ENCODE measurements around the gene FAU.

FAU gene

GRCh38 chr11:65135633-65136145 is 13.8 kb upstream of the FAU start:
- peak overlapping the region; percentile 91 for H3K4me3 ChIP-seq (ENCODE audit: low read length)
- TF ChIP-seq CTCF (conservative IDR thresholded peaks at IDR 0.05; ENCODE audit: low read depth, low read length) = no peak
- DNase-seq (ENCODE audit: low read depth) = no peak

- TF ChIP-seq CTCF (conservative IDR thresholded peaks at IDR 0.05; ENCODE audit: low read depth, low read length) = no peak
- H3K4me3 ChIP-seq (ENCODE audit: low read length) = peak overlapping the region; percentile 91
- peak; percentile 97 for DNase-seq (ENCODE audit: low read depth)
These were observed 13.2 kb upstream of the FAU start for GRCh38 chr11:65134952-65135632.

- no peak for TF ChIP-seq CTCF (conservative IDR thresholded peaks at IDR 0.05; ENCODE audit: low read depth, low read length)
- DNase-seq (ENCODE audit: low read depth) = peak; percentile 62
These were observed 12.5 kb upstream of the FAU start, which contains the start of gene SYVN1 for GRCh38 chr11:65134240-65134951. Gene SYVN1 (minus strand): TSS chr11:65134519. CDS start chr11:65133601, 918 bp downstream.

GRCh38 chr11:65133724-65134123 is 11.8 kb upstream of the FAU start:
- TF ChIP-seq CTCF (conservative IDR thresholded peaks at IDR 0.05; ENCODE audit: low read depth, low read length) = no peak
- no peak for DNase-seq (ENCODE audit: low read depth)
- H3K4me3 ChIP-seq (ENCODE audit: low read length) = peak overlapping the region; percentile 91

More at GRCh38 chr11:65134240-65134951, 12.5 kb upstream of the FAU start, which contains the start of gene SYVN1:
- H3K4me3 ChIP-seq (ENCODE audit: low read length) = peak within 1 kb of the TSS; percentile 91

GRCh38 chr11:65132988-65133700 is 11.2 kb upstream of the FAU start:
- H3K4me3 ChIP-seq (ENCODE audit: low read length) = peak overlapping the region; percentile 91
- no peak for TF ChIP-seq CTCF (conservative IDR thresholded peaks at IDR 0.05; ENCODE audit: low read depth, low read length)
- no peak for DNase-seq (ENCODE audit: low read depth)

- DNase-seq (ENCODE audit: low read depth) = no peak
- no peak for TF ChIP-seq CTCF (conservative IDR thresholded peaks at IDR 0.05; ENCODE audit: low read depth, low read length)
- H3K4me3 ChIP-seq (ENCODE audit: low read length) = no peak overlapping the region
These were observed 10.5 kb upstream of the FAU start for GRCh38 chr11:65132238-65132987.
